Liver (tissue), 3 donors: ENCODE data around the gene RSKR.
"Not testable (repeated sequence)": the region's sequence is repeated elsewhere in the genome, so short reads cannot be mapped to it uniquely, and the experiment has no call there.

ENCODE experiments used
- FOXA1 ChIP-seq: IDR thresholded peaks from 2 replicates; pipeline ENCODE4 v1.6.1; 2016; ENCODE audit warnings: antibody characterized with exemption
- GABPA ChIP-seq, 2 donors: IDR thresholded peaks in 1 of 2; conservative IDR thresholded peaks in 1 of 2; 2 replicates each; pipeline ENCODE4 v1.6.1; 2016; ENCODE audit warnings: antibody characterized with exemption in 2 of 2, mild to moderate bottlenecking in 1 of 2, moderate library complexity in 1 of 2
- HNF4G ChIP-seq: IDR thresholded peaks from 2 replicates; pipeline ENCODE4 v1.6.1; 2016; ENCODE audit warnings: antibody characterized with exemption
- MAX ChIP-seq: IDR thresholded peaks from 2 replicates; pipeline ENCODE4 v1.6.1; 2016; ENCODE audit warnings: antibody characterized with exemption
- RAD21 ChIP-seq, 2 donors: IDR thresholded peaks; 2 replicates each; pipeline ENCODE4 v1.6.1; 2016; ENCODE audit warnings: antibody characterized with exemption in 2 of 2, mild to moderate bottlenecking in 2 of 2
- SP1 ChIP-seq: IDR thresholded peaks from 2 replicates; pipeline ENCODE4 v1.6.1; 2018; ENCODE audit warnings: antibody characterized with exemption, mild to moderate bottlenecking
- TAF1 ChIP-seq: conservative IDR thresholded peaks from 2 replicates; pipeline ENCODE4 v1.6.1; 2016; ENCODE audit warnings: antibody characterized with exemption, mild to moderate bottlenecking
- YY1 ChIP-seq: IDR thresholded peaks from 2 replicates; pipeline ENCODE4 v1.6.1; 2016; ENCODE audit warnings: antibody characterized with exemption, mild to moderate bottlenecking
- TF ChIP-seq, protein P1 (sequence below): fragments of 150-350 bp; IDR thresholded peaks from 2 replicates; pipeline ENCODE4 v1.5.1; 2017; ENCODE audit warnings: improper control_type of control experiment, low read depth, low read length; ENCODE audit not compliant: missing input control
- donor health status: healthy.
- donor health status: healthy.

DNA sequence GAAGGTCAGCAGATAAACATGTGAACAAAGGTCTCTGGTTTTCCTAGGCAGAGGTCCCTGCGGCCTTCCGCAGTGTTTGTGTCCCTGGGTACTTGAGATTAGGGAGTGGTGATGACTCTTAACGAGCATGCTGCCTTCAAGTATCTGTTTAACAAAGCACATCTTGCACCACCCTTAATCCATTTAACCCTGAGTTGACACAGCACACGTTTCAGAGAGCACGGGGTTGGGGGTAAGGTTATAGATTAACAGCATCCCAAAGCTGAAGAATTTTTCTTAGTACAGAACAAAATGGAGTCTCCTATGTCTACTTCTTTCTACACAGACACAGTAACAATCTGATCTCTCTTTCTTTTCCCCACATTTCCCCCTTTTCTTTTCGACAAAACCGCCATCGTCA is 44.4 kb upstream of the RSKR start:
- TF ChIP-seq, protein P1, sequence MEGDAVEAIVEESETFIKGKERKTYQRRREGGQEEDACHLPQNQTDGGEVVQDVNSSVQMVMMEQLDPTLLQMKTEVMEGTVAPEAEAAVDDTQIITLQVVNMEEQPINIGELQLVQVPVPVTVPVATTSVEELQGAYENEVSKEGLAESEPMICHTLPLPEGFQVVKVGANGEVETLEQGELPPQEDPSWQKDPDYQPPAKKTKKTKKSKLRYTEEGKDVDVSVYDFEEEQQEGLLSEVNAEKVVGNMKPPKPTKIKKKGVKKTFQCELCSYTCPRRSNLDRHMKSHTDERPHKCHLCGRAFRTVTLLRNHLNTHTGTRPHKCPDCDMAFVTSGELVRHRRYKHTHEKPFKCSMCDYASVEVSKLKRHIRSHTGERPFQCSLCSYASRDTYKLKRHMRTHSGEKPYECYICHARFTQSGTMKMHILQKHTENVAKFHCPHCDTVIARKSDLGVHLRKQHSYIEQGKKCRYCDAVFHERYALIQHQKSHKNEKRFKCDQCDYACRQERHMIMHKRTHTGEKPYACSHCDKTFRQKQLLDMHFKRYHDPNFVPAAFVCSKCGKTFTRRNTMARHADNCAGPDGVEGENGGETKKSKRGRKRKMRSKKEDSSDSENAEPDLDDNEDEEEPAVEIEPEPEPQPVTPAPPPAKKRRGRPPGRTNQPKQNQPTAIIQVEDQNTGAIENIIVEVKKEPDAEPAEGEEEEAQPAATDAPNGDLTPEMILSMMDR: not testable (repeated sequence)
- TF ChIP-seq GABPA (IDR thresholded peaks at IDR 0.05 in 1 of 2, conservative IDR thresholded peaks at IDR 0.05 in 1 of 2); YY1; RAD21 (IDR thresholded peaks at IDR 0.05); TAF1; FOXA1; HNF4G; SP1; MAX: not testable (repeated sequence)
